K562 (cell line): Measurements from ENCODE around the gene PSMB7. TPM values are rescaled to one million over a fixed set of nuclear protein-coding genes. Genes with fewer than 3 reads are reported as not detected.

ENCODE experiments used
- ATAC-seq: fragments of 200-7000 bp; cut with Tn5 transposase; 3 replicates; pipeline ENCODE4 v1.9.1; 2020; ENCODE audit warnings: moderate library complexity
- BruUV-seq: library from RNA; stranded (reverse); fragments of 400-500 nt; replicated peaks from 2 replicates; lab custom pipeline; 2021; lab: Mats Ljungman, UMichigan
- CTCF ChIA-PET: fragments of 300-600 bp; formaldehyde crosslinking; extraction: SDS; loops from one replicate; lab custom pipeline; 2021; ENCODE audit warnings: low intra/inter-chr PET ratio; lab: Yijun Ruan, JAX
- POLR2A ChIA-PET: fragments of 300-600, 350-650 bp; sonication (Branson Sonifier 250); formaldehyde crosslinking; extraction: SDS; loops from one replicate; lab custom pipeline; 2021; ENCODE audit warnings: antibody characterized with exemption, inconsistent platforms; lab: Yijun Ruan, JAX
- DNase-seq, 4 experiments: peaks; one replicate each; pipeline versions ENCODE4 v3.0.0 to v3.0.0-alpha.2; 2011 to 2018; ENCODE audit warnings: low spot score in 3 of 4, mixed read lengths in 3 of 4; ENCODE audit errors: extremely low read depth in 1 of 4
- FAIRE-seq: peaks from 2 replicates; lab custom pipeline; 2011; peaks lifted over from hg19 to GRCh38; lab: Jason Lieb, UNC
- H2AFZ ChIP-seq: 2 replicates; pipeline ENCODE4 v1.6.0; 2011; ENCODE audit warnings: low read depth, low read length, control low read depth, inconsistent platforms
- H3K27ac ChIP-seq: fragments of 200-600 bp; 3 replicates; pipeline ENCODE4 v1.8.0; 2011; ENCODE audit warnings: low read depth, mild to moderate bottlenecking, control low read depth, inconsistent platforms, low read length, moderate library complexity, mixed read lengths; ENCODE audit errors: extremely low read depth
- H3K27me3 ChIP-seq, 2 experiments: fragments of 300-600 bp in 1 of 2; 2 replicates in 1 of 2; 3 replicates in 1 of 2; pipeline versions ENCODE4 v1.6.0 to v1.8.0; 2011; ENCODE audit warnings: inconsistent platforms in 2 of 2, low read length in 2 of 2, mild to moderate bottlenecking in 1 of 2, mixed read lengths in 1 of 2, moderate library complexity in 1 of 2; ENCODE audit not compliant: control insufficient read depth in 2 of 2, insufficient read depth in 2 of 2
- H3K36me3 ChIP-seq: fragments of 300-600 bp; 3 replicates; pipeline ENCODE4 v1.8.0; 2011; ENCODE audit warnings: mild to moderate bottlenecking, low read length, inconsistent platforms; ENCODE audit not compliant: control insufficient read depth, insufficient read depth
- H3K4me1 ChIP-seq, 2 experiments: fragments of 200-600 bp in 1 of 2; replicated peaks in 1 of 2; 2 replicates in 1 of 2; 3 replicates in 1 of 2; pipeline versions ENCODE4 v1.5.1 to v1.8.0; 2011; ENCODE audit warnings: inconsistent platforms in 2 of 2, low read length in 2 of 2, mild to moderate bottlenecking in 1 of 2, mixed read lengths in 1 of 2, moderate library complexity in 1 of 2; ENCODE audit not compliant: control insufficient read depth in 2 of 2, insufficient read depth in 2 of 2
- H3K4me2 ChIP-seq: 2 replicates; pipeline ENCODE4 v1.6.1; 2011; ENCODE audit warnings: low read length, control low read depth, inconsistent platforms, mixed read lengths; ENCODE audit not compliant: insufficient read depth
- H3K4me3 ChIP-seq: fragments of 200-600 bp; sonication (generic), shearing (Covaris generic); 2 replicates; pipeline ENCODE4 v1.5.1; 2016; ENCODE audit warnings: control low read depth, inconsistent platforms
- H3K79me2 ChIP-seq: fragments of 200-600 bp; 3 replicates; pipeline ENCODE4 v1.8.0; 2011; ENCODE audit warnings: low read length, inconsistent platforms; ENCODE audit not compliant: control insufficient read depth, insufficient read depth
- H3K9ac ChIP-seq, 2 experiments: 2 replicates each; pipeline versions ENCODE4 v1.6.0 to v1.6.1; 2011; ENCODE audit warnings: low read depth in 2 of 2, low read length in 2 of 2, control low read depth in 1 of 2, inconsistent platforms in 1 of 2, mild to moderate bottlenecking in 1 of 2, mixed read lengths in 1 of 2; ENCODE audit not compliant: insufficient read depth in 1 of 2
- H3K9me1 ChIP-seq: one replicate; pipeline ENCODE4 v1.6.0; 2011; ENCODE audit warnings: inconsistent platforms, mild to moderate bottlenecking, low read length, moderate library complexity; ENCODE audit not compliant: control insufficient read depth, insufficient read depth
- H3K9me3 ChIP-seq: replicated peaks from 2 replicates; pipeline ENCODE4 v1.5.1; 2011; ENCODE audit warnings: low read depth, low read length, inconsistent platforms; ENCODE audit not compliant: control insufficient read depth, insufficient read depth
- H4K20me1 ChIP-seq: replicated peaks from 2 replicates; pipeline ENCODE4 v1.6.1; 2011; ENCODE audit warnings: low read length, inconsistent platforms, mixed read lengths; ENCODE audit not compliant: control insufficient read depth, insufficient read depth
- MTA3 ChIP-seq: fragments of 450-650 bp; formaldehyde crosslinking; IDR thresholded peaks from 2 replicates; pipeline ENCODE4 v1.6.1; 2017; ENCODE audit warnings: mild to moderate bottlenecking, borderline replicate concordance
- SMARCA4 ChIP-seq: fragments of 450-650 bp; IDR thresholded peaks from 2 replicates; pipeline ENCODE4 v1.6.1; 2016
- WGBS: fragments of 100-300 bp; shearing (Covaris generic); methylation state at CpG from one replicate; pipeline ENCODE4 v1.1.6; 2016; ENCODE audit warnings: low coverage, mixed read lengths; ENCODE audit not compliant: insufficient coverage; ENCODE audit errors: missing lambda C conversion rate; 5-methylcytosine and 5-hydroxymethylcytosine counted together
- in situ Hi-C: fragments of 300-500 bp; cut with MboI; formaldehyde crosslinking; loops from 4 replicates; pipeline ENCODE4 v1.15.0; 2018; ENCODE audit warnings: inconsistent platforms, mixed read lengths
- intact Hi-C: fragments of 100-400 bp; cut with micrococcal nuclease; formaldehyde crosslinking; loops from 2 replicates; pipeline ENCODE4 v1.14.2; 2022
- polyA plus RNA-seq, 8 experiments: library from polyadenylated mRNA; depleted of rRNA in 4 of 8; stranded (reverse) in 5 of 8; unstranded in 3 of 8; fragments of >200 nt; fragmentation: Nextera tagmentation in 2 of 8; fragmentation: Illumina TruSeq in 1 of 8; extraction: Ambion mirVana in 2 of 8; extraction: Trizol in 1 of 8; gene quantifications; 2 replicates each; pipeline versions ENCODE4 v1.2.1 to v1.2.3, GENCODE V29; 2011 to 2014; ENCODE audit warnings: inconsistent platforms in 1 of 8, missing spikeins in 1 of 8
- total RNA-seq, 7 experiments: library from RNA; depleted of rRNA in 6 of 7; stranded (reverse); fragments of >200 nt in 6 of 7; fragmentation: Illumina TruSeq in 2 of 7; extraction: Trizol in 2 of 7; gene quantifications; 2 replicates each; pipeline versions ENCODE4 v1.2.1 to v1.2.3, GENCODE V29; 2011 to 2021; ENCODE audit warnings: low replicate concordance in 1 of 7
- TF ChIP-seq, protein P1 (sequence below): fragments of 450-650 bp; IDR thresholded peaks from 2 replicates; pipeline ENCODE4 v1.6.1; 2016; ENCODE audit warnings: antibody characterized with exemption
- TF ChIP-seq, protein P2 (sequence below): fragments of 450-650 bp; conservative IDR thresholded peaks from 2 replicates; pipeline ENCODE4 v1.6.1; 2016; ENCODE audit warnings: missing genetic modification characterization, low read depth, mild to moderate bottlenecking, control low read depth, missing compliant biosample characterization
- TF ChIP-seq, protein P3 (sequence below): sonication (generic); formaldehyde crosslinking; IDR thresholded peaks from 2 replicates; pipeline ENCODE4 v1.8.0; 2023; ENCODE audit warnings: mild to moderate bottlenecking, missing genetic modification reagents

Gene PSMB7
- total and polyA plus RNA-seq, 9 of the 15 experiments (the other 6 are each of a cell fraction or from before 2014, with no cell fraction given) = 321 to 978 (median 407) TPM

DNA sequence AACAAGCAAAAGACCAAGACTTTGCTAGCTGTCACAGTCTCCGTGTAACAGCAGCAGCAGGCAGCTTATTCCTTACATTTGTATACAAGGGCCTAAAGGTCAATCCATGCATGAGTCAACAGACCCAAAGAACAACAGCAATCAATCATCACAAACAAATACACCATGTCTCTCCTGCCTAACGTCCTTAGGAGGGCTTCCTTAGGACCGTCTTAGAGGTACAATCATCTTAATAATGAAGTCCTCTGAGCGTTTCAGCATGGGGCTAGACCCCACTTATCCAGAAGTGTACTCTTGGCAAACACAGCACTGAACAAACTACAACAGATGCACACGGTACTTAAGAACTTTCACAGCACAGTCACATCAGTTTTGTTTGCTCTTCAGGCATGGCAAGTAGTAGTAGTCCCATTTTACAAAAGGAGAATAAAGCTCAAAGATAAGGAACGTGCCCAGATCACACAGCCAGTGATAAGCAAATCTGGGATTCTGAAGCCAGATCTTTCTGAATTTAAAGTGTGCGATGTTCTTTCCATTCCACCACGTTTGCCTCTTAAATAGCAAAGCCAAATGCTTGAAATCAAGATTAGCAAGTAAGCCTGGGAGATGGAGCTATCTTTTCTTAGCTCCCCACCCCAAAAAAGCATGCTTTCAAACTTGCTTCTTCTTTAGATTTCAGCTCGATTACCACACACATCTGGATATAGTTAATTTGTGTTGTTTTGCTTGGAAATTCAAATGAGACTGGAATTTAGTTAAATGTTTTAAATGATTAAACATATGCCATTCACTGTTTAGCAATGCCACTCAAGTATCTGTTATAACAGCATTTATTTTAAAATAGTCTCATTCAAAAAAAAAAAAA lies 24.2 kb downstream of the PSMB7 start:
- Histone ChIP-seq H3K27me3 (no peaks in the 10 kb centered on the region), H3K9ac (no peak overlapping the region; a peak in 1 of 4 replicates), H3K9me3 (no peaks in the 10 kb centered on the region), H3K27ac (peak overlapping the region; percentile 10; the same call in 2 of the 3 replicates), H3K4me1 (peaks cover 32 to 73% of the 10 kb centered on the region in 2 experiments), H2AFZ (no peak overlapping the region), H3K9me1 (no peaks in the 10 kb centered on the region), H3K4me2 (peak overlapping the region; percentile 48), H3K79me2 (peaks cover 99% of the 10 kb centered on the region), H3K4me3 (no peak overlapping the region), H3K36me3 (peaks cover 42% of the 10 kb centered on the region), H4K20me1 (peaks cover 22% of the 10 kb centered on the region; the same call in 1 of the 2 replicates)
- CTCF ChIA-PET = no interaction called here
- in situ Hi-C loops (no loop called here), intact Hi-C loops (loop anchor here (5.0 kb wide), 1 partner anchor 69 kb away; no protein-coding TSS in a partner anchor)
- BruUV-seq = no TSS peak
- POLR2A ChIA-PET = interaction anchor here (0.6 to 1.9 kb wide), 10 partner anchors 9 to 884 kb away, joined by 3 to 7 read pairs (median 4); no protein-coding TSS in a partner anchor
- DNase-seq = peak in 3 of 4 experiments; percentile 32 to 56 (median 50)
- ATAC-seq = peak; percentile 44
- 6% methylated on average over 9 of the region's 9 CpGs for WGBS
- peak; percentile 78 for FAIRE-seq
- TF ChIP-seq, protein P1, sequence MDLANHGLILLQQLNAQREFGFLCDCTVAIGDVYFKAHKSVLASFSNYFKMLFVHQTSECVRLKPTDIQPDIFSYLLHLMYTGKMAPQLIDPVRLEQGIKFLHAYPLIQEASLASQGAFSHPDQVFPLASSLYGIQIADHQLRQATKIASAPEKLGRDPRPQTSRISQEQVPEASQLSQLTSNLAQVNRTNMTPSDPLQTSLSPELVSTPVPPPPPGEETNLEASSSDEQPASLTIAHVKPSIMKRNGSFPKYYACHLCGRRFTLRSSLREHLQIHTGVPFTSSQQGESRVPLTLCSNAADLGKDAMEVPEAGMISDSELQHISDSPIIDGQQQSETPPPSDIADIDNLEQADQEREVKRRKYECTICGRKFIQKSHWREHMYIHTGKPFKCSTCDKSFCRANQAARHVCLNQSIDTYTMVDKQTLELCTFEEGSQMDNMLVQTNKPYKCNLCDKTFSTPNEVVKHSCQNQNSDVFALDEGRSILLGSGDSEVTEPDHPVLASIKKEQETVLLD = 0 out of 2 replicates have a peak, but pooled peaks have one; percentile 23
- TF ChIP-seq, protein P2, sequence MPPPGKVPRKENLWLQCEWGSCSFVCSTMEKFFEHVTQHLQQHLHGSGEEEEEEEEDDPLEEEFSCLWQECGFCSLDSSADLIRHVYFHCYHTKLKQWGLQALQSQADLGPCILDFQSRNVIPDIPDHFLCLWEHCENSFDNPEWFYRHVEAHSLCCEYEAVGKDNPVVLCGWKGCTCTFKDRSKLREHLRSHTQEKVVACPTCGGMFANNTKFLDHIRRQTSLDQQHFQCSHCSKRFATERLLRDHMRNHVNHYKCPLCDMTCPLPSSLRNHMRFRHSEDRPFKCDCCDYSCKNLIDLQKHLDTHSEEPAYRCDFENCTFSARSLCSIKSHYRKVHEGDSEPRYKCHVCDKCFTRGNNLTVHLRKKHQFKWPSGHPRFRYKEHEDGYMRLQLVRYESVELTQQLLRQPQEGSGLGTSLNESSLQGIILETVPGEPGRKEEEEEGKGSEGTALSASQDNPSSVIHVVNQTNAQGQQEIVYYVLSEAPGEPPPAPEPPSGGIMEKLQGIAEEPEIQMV (tag) = no peak
- peak; percentile 49; the same call in 1 of the 2 replicates for TF ChIP-seq SMARCA4
- TF ChIP-seq, protein P3, sequence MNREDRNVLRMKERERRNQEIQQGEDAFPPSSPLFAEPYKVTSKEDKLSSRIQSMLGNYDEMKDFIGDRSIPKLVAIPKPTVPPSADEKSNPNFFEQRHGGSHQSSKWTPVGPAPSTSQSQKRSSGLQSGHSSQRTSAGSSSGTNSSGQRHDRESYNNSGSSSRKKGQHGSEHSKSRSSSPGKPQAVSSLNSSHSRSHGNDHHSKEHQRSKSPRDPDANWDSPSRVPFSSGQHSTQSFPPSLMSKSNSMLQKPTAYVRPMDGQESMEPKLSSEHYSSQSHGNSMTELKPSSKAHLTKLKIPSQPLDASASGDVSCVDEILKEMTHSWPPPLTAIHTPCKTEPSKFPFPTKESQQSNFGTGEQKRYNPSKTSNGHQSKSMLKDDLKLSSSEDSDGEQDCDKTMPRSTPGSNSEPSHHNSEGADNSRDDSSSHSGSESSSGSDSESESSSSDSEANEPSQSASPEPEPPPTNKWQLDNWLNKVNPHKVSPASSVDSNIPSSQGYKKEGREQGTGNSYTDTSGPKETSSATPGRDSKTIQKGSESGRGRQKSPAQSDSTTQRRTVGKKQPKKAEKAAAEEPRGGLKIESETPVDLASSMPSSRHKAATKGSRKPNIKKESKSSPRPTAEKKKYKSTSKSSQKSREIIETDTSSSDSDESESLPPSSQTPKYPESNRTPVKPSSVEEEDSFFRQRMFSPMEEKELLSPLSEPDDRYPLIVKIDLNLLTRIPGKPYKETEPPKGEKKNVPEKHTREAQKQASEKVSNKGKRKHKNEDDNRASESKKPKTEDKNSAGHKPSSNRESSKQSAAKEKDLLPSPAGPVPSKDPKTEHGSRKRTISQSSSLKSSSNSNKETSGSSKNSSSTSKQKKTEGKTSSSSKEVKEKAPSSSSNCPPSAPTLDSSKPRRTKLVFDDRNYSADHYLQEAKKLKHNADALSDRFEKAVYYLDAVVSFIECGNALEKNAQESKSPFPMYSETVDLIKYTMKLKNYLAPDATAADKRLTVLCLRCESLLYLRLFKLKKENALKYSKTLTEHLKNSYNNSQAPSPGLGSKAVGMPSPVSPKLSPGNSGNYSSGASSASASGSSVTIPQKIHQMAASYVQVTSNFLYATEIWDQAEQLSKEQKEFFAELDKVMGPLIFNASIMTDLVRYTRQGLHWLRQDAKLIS = no peak
- 0 out of 2 replicates have a peak, but pooled peaks have one; percentile 20 for TF ChIP-seq MTA3
